ENCODE measurements around the gene DOCK11.

The DOCK11 gene

GRCh38 chrX:118558926-118559325 lies 63.3 kb downstream of the DOCK11 start:
- no peak overlapping the region for H3K4me2 ChIP-seq (ENCODE audit: low read length)
- no peak overlapping the region for H2AFZ ChIP-seq (ENCODE audit: low read length)
- H3K27ac ChIP-seq (ENCODE audit: low read depth, low read length, poor library complexity, severe bottlenecking) = no peak overlapping the region
- no peaks in the 10 kb centered on the region for H3K27me3 ChIP-seq (ENCODE audit: insufficient read depth, low read length)
- H3K9me3 ChIP-seq (ENCODE audit: low read length) = no peaks in the 10 kb centered on the region
- H3K4me3 ChIP-seq (ENCODE audit: low read depth, low read length, poor library complexity, severe bottlenecking) = no peak overlapping the region
- H3K36me3 ChIP-seq (ENCODE audit: insufficient read depth, low read length) = peaks cover 9% of the 10 kb centered on the region; the same call in 1 of the 2 replicates
- H3K9ac ChIP-seq (ENCODE audit: low read length) = no peak overlapping the region
- TF ChIP-seq CTCF (IDR thresholded peaks at IDR 0.05; ENCODE audit: low read length) (no peak), EZH2 (IDR thresholded peaks at IDR 0.05; ENCODE audit: borderline replicate concordance, low read length) (no peak)
- no peaks in the 10 kb centered on the region for H4K20me1 ChIP-seq (ENCODE audit: insufficient read depth, low read length)
- H3F3A ChIP-seq (ENCODE audit: insufficient read depth, low read length) = no peaks in the 10 kb centered on the region
- H3K4me1 ChIP-seq (ENCODE audit: insufficient read depth, low read length, severe bottlenecking) = no peaks in the 10 kb centered on the region
- no peaks in the 10 kb centered on the region for H3K79me2 ChIP-seq (ENCODE audit: insufficient read depth, low read length)
- H3K9me2 ChIP-seq (ENCODE audit: low read depth, low read length) = no peaks in the 10 kb centered on the region

- no peaks in the 10 kb centered on the region for H3K27me3 ChIP-seq (ENCODE audit: insufficient read depth, low read length)
- H3K27ac ChIP-seq (ENCODE audit: low read depth, low read length, poor library complexity, severe bottlenecking) = no peak overlapping the region
- H3K4me1 ChIP-seq (ENCODE audit: insufficient read depth, low read length, severe bottlenecking) = no peaks in the 10 kb centered on the region
- no peaks in the 10 kb centered on the region for H3F3A ChIP-seq (ENCODE audit: insufficient read depth, low read length)
- H3K4me3 ChIP-seq (ENCODE audit: low read depth, low read length, poor library complexity, severe bottlenecking) = no peak overlapping the region
- H3K79me2 ChIP-seq (ENCODE audit: insufficient read depth, low read length) = no peaks in the 10 kb centered on the region
- H4K20me1 ChIP-seq (ENCODE audit: insufficient read depth, low read length) = no peaks in the 10 kb centered on the region
- H3K4me2 ChIP-seq (ENCODE audit: low read length) = no peak overlapping the region
- no peaks in the 10 kb centered on the region for H3K9me3 ChIP-seq (ENCODE audit: low read length)
- H3K36me3 ChIP-seq (ENCODE audit: insufficient read depth, low read length) = peaks cover 9% of the 10 kb centered on the region; the same call in 1 of the 2 replicates
- H3K9me2 ChIP-seq (ENCODE audit: low read depth, low read length) = no peaks in the 10 kb centered on the region
- H3K9ac ChIP-seq (ENCODE audit: low read length) = no peak overlapping the region
- no peak for TF ChIP-seq EZH2 (IDR thresholded peaks at IDR 0.05; ENCODE audit: borderline replicate concordance, low read length)
- no peak for TF ChIP-seq CTCF (IDR thresholded peaks at IDR 0.05; ENCODE audit: low read length)
- no peak overlapping the region for H2AFZ ChIP-seq (ENCODE audit: low read length)
Measured at GRCh38 chrX:118560489-118560888, 64.9 kb downstream of the DOCK11 start.

- Histone ChIP-seq H3K27ac (ENCODE audit: low read depth, low read length, poor library complexity, severe bottlenecking) (no peak overlapping the region), H3K4me3 (ENCODE audit: low read depth, low read length, poor library complexity, severe bottlenecking) (no peak overlapping the region), H3F3A (ENCODE audit: insufficient read depth, low read length) (no peaks in the 10 kb centered on the region), H3K4me1 (ENCODE audit: insufficient read depth, low read length, severe bottlenecking) (no peaks in the 10 kb centered on the region), H3K27me3 (ENCODE audit: insufficient read depth, low read length) (no peaks in the 10 kb centered on the region), H4K20me1 (ENCODE audit: insufficient read depth, low read length) (no peaks in the 10 kb centered on the region), H3K79me2 (ENCODE audit: insufficient read depth, low read length) (no peaks in the 10 kb centered on the region), H3K36me3 (ENCODE audit: insufficient read depth, low read length) (peaks cover 9% of the 10 kb centered on the region), H3K9me3 (ENCODE audit: low read length) (no peaks in the 10 kb centered on the region), H3K9me2 (ENCODE audit: low read depth, low read length) (no peaks in the 10 kb centered on the region), H3K9ac (ENCODE audit: low read length) (no peak overlapping the region), H2AFZ (ENCODE audit: low read length) (no peak overlapping the region), H3K4me2 (ENCODE audit: low read length) (no peak overlapping the region)
- TF ChIP-seq EZH2 (IDR thresholded peaks at IDR 0.05; ENCODE audit: borderline replicate concordance, low read length) = no peak
- no peak for TF ChIP-seq CTCF (IDR thresholded peaks at IDR 0.05; ENCODE audit: low read length)
Measured at GRCh38 chrX:118562582-118563164, 67.1 kb downstream of the DOCK11 start.
